Measurements from ENCODE around the gene TBC1D16.

DNA sequence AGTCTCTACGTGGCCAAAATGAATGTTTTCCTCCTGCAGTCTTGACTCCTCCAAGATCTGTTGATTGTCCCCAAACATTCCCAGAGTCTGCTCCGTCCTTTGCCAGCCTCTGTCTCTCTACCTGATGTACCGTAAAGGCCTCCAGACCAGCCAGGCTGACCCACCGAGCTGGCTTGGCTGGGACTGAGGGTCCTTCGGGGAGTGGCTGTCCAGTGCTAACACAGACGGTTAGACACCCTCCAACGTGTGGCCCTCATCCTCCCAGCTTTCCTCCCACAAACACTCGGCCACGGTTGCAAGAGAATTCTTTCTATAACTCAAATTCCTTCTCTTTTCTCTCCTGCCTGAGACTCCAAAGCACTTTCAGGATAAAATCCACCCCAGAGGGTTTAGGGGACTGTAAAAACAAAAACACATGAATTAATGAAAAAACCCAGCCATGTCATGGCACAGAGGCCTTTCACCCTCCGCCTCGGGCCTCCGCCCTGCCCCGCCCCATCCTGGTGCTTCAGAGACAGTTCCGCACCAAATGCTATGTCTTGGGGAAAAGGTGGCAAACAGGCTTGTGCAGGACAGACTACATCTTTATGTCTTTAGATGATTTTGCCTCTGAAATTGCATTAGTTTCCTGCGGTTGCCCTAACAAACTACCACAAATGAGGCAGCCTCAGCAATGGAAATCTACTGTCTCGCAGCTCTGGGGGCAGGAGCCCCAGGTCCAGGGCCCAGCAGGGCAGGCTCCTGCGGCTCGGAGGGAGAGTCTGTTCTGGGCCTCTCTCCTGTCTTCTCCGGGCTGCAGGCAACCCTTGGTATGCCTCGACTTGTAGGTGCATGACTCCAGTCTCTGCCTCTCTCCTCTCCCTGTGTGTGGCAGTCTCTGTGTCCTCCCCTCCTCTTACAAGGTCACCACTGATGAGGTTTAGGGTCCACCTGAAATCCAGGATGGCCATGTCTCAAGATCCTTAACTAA, 124.0 kb downstream of the TBC1D16 start:
- TF ChIP-seq POLR2A (IDR thresholded peaks at IDR 0.05) = no peak
- TF ChIP-seq, protein P1, sequence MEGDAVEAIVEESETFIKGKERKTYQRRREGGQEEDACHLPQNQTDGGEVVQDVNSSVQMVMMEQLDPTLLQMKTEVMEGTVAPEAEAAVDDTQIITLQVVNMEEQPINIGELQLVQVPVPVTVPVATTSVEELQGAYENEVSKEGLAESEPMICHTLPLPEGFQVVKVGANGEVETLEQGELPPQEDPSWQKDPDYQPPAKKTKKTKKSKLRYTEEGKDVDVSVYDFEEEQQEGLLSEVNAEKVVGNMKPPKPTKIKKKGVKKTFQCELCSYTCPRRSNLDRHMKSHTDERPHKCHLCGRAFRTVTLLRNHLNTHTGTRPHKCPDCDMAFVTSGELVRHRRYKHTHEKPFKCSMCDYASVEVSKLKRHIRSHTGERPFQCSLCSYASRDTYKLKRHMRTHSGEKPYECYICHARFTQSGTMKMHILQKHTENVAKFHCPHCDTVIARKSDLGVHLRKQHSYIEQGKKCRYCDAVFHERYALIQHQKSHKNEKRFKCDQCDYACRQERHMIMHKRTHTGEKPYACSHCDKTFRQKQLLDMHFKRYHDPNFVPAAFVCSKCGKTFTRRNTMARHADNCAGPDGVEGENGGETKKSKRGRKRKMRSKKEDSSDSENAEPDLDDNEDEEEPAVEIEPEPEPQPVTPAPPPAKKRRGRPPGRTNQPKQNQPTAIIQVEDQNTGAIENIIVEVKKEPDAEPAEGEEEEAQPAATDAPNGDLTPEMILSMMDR (IDR thresholded peaks at IDR 0.05) = no peak

Measured in right lobe of liver (tissue), 4 donors.